Measurements from ENCODE around the gene SSC4D. TPM values are rescaled to one million over a fixed set of nuclear protein-coding genes. Genes with fewer than 3 reads are reported as not detected.

The SSC4D gene
- total and polyA plus RNA-seq, 2 of the 8 experiments (the other 6 are each of a cell fraction or from before 2014, with no cell fraction given) = 11.8 to 27.5 TPM

DNA sequence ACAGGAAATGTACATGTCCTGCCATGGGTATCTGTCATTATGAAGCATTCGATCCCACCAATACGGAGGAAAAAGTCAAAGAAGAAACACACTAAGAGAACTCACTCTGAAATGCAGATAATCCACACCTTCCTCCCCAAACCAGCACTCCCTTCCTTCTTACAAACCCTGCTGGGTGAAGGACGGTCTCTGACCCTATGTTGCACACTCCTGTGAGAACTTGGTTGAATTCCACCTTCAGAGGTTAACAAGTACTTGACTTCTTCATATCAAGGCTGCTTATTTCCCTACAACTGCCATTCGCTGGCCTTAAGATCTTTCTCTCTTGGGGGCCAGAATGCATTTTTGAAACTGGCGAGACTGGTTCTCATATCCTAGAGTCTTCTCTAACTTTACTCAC lies 67.3 kb downstream of the SSC4D start (continued):
- no peak for TF ChIP-seq CBX8 (IDR thresholded peaks at IDR 0.05; ENCODE audit: borderline replicate concordance, low read depth, low read length)
- TF ChIP-seq SIX5 (IDR thresholded peaks at IDR 0.05; ENCODE audit: low read depth, low read length) = no peak
- TF ChIP-seq SP2 (IDR thresholded peaks at IDR 0.05; ENCODE audit: low read length) = no peak
- no peak for TF ChIP-seq RBBP5 (IDR thresholded peaks at IDR 0.05; ENCODE audit: borderline replicate concordance, low read depth, low read length)
- no peak for TF ChIP-seq TEAD4 (IDR thresholded peaks at IDR 0.05; ENCODE audit: low read depth, low read length)
- TF ChIP-seq ZNF274 (IDR thresholded peaks at IDR 0.05; ENCODE audit: borderline replicate concordance, extremely low read depth, low read length) = no peak
